Kidney epithelial cell (primary cell): Measurements from ENCODE around the gene CSGALNACT2. TPM values are rescaled to one million over a fixed set of nuclear protein-coding genes. Genes with fewer than 3 reads are reported as not detected.

Source experiments
- DNase-seq: peaks from one replicate; pipeline ENCODE4 v3.0.0-alpha.2; 2010; ENCODE audit warnings: low read depth
- H3K27me3 ChIP-seq: 2 replicates; pipeline ENCODE4 v1.6.0; 2011; ENCODE audit warnings: low read length; ENCODE audit not compliant: control insufficient read depth, insufficient read depth
- H3K36me3 ChIP-seq: 2 replicates; pipeline ENCODE4 v1.5.1; 2011; ENCODE audit warnings: low read length; ENCODE audit not compliant: control insufficient read depth, insufficient read depth
- H3K4me3 ChIP-seq: 2 replicates; pipeline ENCODE4 v1.5.1; 2011; ENCODE audit warnings: low read depth, mild to moderate bottlenecking, control low read depth, low read length
- CTCF ChIP-seq: IDR thresholded peaks from 2 replicates; pipeline ENCODE4 v1.5.1; 2011; ENCODE audit warnings: mild to moderate bottlenecking, moderate library complexity, low read length, control low read depth, inconsistent platforms; ENCODE audit not compliant: insufficient read depth, poor library complexity, severe bottlenecking
- total RNA-seq: library from RNA; depleted of rRNA; stranded (reverse); fragments of >200 nt; gene quantifications from 2 replicates; pipeline ENCODE4 v1.2.3, GENCODE V29; 2015

The CSGALNACT2 gene
- total RNA-seq, 1 donor from 2014 or later = 17.3 TPM

GRCh38 chr10:43121444-43121843 lies 16.8 kb upstream of the CSGALNACT2 start:
- Histone ChIP-seq H3K4me3 (no peak overlapping the region), H3K36me3 (no peaks in the 10 kb centered on the region), H3K27me3 (peaks cover 3% of the 10 kb centered on the region)
- no peak for TF ChIP-seq CTCF
- no peak for DNase-seq

GRCh38 chr10:43122096-43122495 lies 16.1 kb upstream of the CSGALNACT2 start:
- no peak for DNase-seq

GRCh38 chr10:43122826-43123225 lies 15.4 kb upstream of the CSGALNACT2 start:
- H3K4me3 ChIP-seq = no peak overlapping the region
- no peaks in the 10 kb centered on the region for H3K36me3 ChIP-seq
- no peak for DNase-seq
- H3K27me3 ChIP-seq = peaks cover 3% of the 10 kb centered on the region
- no peak for TF ChIP-seq CTCF

More at GRCh38 chr10:43122096-43122495, 16.1 kb upstream of the CSGALNACT2 start:
- Histone ChIP-seq H3K27me3 (peaks cover 3% of the 10 kb centered on the region), H3K36me3 (no peaks in the 10 kb centered on the region), H3K4me3 (no peak overlapping the region)
- no peak for TF ChIP-seq CTCF

GRCh38 chr10:43123361-43124093 lies 14.7 kb upstream of the CSGALNACT2 start:
- no peak for TF ChIP-seq CTCF
- H3K27me3 ChIP-seq = peaks cover 3% of the 10 kb centered on the region
- no peak for DNase-seq
- H3K4me3 ChIP-seq = no peak overlapping the region
- no peaks in the 10 kb centered on the region for H3K36me3 ChIP-seq

- TF ChIP-seq CTCF = no peak
- peaks cover 3% of the 10 kb centered on the region for H3K27me3 ChIP-seq
- no peak overlapping the region for H3K4me3 ChIP-seq
- no peaks in the 10 kb centered on the region for H3K36me3 ChIP-seq
- DNase-seq = no peak
Observed at GRCh38 chr10:43124094-43124521, 14.1 kb upstream of the CSGALNACT2 start.
